Stimulated activated CD4-positive, alpha-beta T cell treated with anti-CD3 and anti-CD28 coated beads, Interleukin-1b, Interleukin-23, amount 100 ng/mL, for 48 hours (primary cell): ENCODE data around the gene CHST10.
A peak's percentile ranks its signal among the peaks of the same experiment; 100 is the strongest.
"Not testable (repeated sequence)": the region's sequence is repeated elsewhere in the genome, so short reads cannot be mapped to it uniquely, and the experiment has no call there.

Experiments used
- DNase-seq: peaks from one replicate; pipeline ENCODE4 v3.0.0-alpha.2; 2020

The CHST10 gene

DNA sequence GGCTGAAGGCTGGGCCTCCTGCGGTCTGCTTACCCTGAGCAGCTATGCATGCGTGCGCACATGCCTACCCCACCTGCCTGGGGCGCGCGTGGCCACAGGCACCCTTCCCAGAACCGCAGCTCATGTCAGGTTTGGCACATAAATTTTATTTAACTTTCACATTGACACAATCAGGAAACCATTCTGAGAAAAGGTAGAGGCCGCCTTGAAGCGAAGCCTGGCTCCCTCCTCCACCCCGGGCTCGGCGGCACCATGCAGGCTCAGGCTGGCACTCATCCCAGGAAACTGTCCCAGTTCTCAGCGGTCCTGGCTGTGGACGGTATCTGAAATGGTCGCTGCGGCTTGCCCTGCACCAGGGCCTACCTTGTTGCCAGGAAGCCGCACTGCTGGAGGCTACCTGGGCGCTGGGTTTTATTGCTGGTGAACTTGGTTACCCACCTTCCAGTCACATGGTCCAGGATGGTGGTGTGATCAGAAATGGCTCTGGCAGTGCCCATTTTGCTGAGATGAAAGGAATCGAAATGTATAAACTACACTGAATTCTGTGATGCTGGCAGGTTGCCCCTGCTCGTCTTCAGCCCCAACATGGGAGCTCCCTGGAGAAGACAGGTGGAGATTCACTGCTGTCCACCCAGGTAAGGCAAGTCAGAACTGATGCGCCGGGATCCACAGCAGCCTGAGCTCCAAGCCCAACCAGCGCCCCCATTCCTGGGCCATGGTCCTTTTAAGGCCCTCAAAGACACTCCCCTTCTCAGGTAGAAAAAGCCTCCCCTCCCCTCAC is 25.5 kb downstream of the CHST10 start:
- DNase-seq: no peak

DNA sequence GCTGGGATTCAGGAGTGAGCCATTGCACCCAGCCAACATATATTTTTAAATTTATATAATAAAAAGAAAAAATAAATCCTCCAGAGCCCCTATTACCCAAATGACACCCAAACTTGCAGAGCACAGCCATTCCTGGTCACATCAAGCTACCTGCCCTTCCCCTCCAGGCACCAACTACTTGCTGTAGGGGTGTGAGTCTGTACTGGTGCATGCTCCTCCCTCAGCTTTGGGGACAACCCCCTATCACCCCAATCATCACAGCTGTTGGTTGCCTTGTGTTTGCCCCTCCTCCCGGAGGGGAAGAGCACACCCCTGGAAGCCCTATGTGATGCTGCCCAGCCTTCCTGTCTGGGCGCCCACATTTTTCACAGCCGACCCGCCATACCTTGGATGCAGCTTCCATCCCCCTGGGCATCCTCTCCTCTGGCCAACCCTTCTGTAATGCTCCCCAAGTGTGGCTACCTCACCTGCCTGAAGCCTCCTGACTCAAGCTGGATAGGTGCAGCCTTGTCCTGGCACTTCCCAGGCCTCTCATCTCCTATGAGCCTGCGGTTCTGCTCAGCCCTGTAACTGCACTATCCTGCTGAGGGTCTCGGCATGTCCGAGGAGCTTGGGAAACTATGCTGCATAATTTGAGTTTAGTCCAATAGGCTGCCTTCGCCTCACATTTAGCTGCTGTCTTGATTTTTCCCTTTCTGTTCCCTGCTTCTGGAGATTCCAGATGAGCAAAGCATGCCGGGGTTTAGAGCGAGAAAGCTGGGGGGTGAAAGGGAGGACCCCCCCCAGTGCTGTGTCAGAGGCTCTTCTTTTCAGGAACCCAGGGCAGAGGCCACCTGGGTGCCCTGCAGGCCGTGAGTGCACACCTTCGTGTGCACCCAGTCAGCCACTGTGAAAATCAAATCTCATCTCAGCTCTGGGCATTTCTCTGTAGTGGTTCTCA is 27.2 kb downstream of the CHST10 start:
- no peak for DNase-seq

GRCh38 chr2:100388703-100389102 is 28.8 kb downstream of the CHST10 start:
- DNase-seq: no peak

GRCh38 chr2:100383954-100384353 is 33.5 kb downstream of the CHST10 start:
- no peak for DNase-seq

GRCh38 chr2:100383306-100383705 is 34.2 kb downstream of the CHST10 start:
- DNase-seq: no peak

DNA sequence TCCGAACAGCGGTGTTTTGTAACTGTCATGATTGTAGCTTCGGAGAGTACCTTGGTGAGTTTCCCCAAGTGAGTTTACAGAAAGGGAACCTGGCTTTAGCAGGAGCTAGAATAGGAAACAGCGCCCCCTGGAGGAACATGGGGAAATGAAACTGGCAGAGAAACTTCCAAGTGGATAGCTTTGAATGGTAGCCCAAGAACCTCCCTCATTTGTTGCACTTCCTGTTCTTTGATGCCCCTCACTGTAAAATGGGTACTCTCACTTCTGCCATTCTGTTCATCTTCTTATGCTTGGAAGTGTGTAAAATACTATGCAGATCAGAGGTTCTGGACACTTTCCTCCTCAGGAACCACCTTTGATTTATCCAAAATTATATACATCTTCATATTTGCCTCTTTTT is 36.2 kb downstream of the CHST10 start:
- DNase-seq: peak; percentile 72

GRCh38 chr2:100380681-100381080 is 36.8 kb downstream of the CHST10 start:
- no peak for DNase-seq

- no peak for DNase-seq
Observed at GRCh38 chr2:100376836-100377235, 40.6 kb downstream of the CHST10 start.

GRCh38 chr2:100367163-100367562 is 50.3 kb downstream of the CHST10 start:
- DNase-seq: no peak

DNA sequence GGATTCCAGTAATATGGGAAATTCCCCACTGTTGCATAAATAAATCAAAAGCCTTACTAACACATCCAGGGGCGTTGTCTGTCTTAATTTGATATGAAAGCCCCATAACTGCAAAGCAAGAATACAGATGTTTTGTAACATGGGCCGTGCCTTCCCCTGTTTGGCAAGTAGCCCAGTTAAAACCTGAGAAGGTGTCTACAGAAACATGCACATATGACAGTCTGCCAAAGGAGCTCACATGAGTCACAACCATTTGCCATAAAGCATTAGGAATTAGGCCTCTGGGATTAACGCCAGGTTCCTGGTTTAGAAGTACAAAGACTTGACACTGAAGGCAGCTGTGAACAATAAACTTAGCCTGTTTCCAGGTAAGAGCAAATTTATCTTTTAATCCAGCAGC is 52.0 kb downstream of the CHST10 start:
- no peak for DNase-seq

- not testable (repeated sequence) for DNase-seq
Observed at GRCh38 chr2:100362269-100362668, 55.2 kb downstream of the CHST10 start.

- no peak for DNase-seq
Observed at GRCh38 chr2:100359576-100359975, 57.9 kb downstream of the CHST10 start.

DNA sequence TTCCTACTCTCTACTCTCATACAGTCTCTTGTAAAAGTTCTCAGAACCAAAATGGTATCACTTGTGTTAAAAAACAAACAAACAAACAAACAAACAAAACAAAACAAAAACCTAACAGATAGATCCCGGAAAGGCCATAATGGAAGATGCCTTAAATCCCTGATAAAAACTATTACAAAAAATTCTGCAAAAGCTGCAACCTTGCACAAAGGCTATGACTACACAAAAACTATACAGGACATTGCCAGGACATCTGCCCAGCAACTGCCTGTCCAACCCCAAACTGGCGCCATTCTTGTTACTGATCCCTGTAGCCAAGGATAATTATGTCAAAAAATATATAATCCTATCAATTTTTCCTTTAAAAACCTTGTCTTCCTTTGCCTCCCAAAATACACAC is 58.9 kb downstream of the CHST10 start:
- DNase-seq: no peak

GRCh38 chr2:100352521-100352920 is 64.9 kb downstream of the CHST10 start:
- DNase-seq: no peak

DNA sequence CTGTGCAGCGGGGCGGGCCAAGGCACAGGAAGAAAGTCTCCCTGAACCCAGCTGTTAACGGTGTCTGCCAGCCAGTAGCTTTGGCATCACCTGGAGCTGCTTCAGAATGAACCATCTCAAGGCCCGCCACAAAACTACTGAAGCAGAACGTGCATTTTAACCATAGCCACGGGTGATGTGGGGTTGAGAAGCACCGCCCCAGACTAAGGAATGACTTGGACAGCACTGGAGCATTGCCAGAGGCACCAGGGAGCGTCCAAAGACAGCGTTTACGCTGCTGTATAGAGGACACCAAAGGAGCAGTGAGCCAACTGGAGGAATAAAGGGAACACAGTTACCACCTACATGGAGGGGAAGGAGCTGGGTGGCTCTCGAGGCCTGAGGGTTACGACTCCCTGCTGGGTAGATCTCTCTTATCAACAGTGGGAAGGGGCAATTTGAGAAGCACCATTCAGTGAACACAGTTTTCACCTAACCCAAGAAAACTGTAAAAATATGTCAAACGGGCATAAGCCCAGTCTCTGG is 66.7 kb downstream of the CHST10 start:
- DNase-seq: no peak

DNA sequence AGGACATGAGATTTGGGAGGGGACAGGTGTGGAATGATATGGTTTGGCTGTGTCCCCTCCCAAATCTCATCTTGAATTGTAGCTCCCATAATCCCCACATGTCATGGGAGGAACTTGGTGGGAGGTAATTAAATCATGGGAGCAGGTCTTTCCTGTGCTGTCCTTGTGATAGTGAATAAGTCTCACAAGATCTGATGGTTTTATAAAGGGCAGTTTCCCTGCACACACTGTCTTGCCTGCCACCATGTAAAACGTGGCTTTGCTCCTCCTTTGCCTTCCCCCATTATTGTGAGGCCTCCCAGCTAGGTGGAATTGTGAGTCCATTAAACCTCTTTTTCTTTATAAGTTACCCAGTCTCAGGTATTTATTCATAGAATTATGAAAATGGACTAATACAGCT is 72.3 kb downstream of the CHST10 start:
- not testable (repeated sequence) for DNase-seq

DNA sequence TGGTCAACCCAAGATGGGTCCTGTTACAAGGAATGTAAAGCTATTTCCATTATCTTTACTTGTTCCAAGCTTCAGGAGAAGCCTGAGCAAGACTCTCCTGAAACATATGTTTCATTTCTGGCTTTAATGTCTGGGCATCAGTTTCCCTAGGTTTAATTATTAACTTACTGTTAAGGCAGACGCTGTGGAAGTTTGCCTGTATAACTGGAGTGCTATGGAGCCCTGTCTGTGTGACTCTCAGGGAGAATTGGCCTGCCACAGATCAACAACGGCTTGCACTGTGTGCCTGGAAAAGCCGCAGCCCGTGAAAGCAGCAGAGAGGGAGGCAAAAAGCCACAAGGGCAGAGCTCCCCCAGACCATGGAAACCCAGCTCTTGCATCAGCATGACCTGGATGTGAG is 73.0 kb downstream of the CHST10 start:
- no peak for DNase-seq

- DNase-seq: not testable (repeated sequence)
Observed at GRCh38 chr2:100342466-100342865, 75.0 kb downstream of the CHST10 start.
